GM19324 (cell line): ENCODE data around the gene ALLC.
"Not testable (repeated sequence)": the region's sequence is repeated elsewhere in the genome, so short reads cannot be mapped to it uniquely, and the experiment has no call there.

Experiments
- ATAC-seq: cut with Tn5 transposase; IDR thresholded peaks from one replicate; pipeline ENCODE4 v1.9.1; 2021; ENCODE audit warnings: mild to moderate bottlenecking, moderate library complexity; ENCODE audit not compliant: unreplicated experiment, low FRiP score

The ALLC gene

GRCh38 chr2:3654011-3654410 lies 4.0 kb upstream of the ALLC start:
- no peak for ATAC-seq

DNA sequence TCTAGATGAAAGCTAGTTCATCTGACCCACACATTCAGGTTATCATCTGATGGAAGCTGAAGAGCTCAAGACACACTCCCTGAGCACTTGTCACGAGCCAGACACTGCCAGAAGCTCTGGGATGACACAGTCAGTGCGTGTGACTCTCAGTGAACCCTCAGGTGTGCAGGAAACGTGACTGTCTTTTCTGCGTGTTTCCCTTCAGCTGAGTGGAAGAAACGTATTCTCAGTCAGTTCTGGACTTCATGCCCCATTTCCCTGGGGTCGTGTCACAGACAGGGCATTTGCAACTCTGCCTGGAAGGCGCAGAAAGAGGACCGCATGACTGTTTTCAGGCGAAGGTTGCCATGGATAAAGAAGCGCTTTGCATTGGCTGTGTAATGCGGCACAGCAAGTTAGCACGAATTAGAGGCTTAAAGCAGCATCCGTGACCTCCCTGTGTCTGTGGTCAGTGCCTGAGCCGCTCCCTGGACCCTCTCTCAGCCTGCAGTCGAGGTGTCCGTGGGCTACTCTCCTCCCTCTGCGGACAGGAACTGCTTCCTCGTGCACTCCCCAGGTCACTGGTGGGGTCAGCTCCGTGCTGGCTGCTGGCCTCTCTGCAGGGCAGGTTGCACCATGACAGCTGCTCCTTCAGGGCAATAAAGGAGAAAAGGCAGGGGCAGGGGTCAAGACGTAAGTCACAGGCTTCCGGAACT lies 3.3 kb upstream of the ALLC start:
- ATAC-seq: no peak

DNA sequence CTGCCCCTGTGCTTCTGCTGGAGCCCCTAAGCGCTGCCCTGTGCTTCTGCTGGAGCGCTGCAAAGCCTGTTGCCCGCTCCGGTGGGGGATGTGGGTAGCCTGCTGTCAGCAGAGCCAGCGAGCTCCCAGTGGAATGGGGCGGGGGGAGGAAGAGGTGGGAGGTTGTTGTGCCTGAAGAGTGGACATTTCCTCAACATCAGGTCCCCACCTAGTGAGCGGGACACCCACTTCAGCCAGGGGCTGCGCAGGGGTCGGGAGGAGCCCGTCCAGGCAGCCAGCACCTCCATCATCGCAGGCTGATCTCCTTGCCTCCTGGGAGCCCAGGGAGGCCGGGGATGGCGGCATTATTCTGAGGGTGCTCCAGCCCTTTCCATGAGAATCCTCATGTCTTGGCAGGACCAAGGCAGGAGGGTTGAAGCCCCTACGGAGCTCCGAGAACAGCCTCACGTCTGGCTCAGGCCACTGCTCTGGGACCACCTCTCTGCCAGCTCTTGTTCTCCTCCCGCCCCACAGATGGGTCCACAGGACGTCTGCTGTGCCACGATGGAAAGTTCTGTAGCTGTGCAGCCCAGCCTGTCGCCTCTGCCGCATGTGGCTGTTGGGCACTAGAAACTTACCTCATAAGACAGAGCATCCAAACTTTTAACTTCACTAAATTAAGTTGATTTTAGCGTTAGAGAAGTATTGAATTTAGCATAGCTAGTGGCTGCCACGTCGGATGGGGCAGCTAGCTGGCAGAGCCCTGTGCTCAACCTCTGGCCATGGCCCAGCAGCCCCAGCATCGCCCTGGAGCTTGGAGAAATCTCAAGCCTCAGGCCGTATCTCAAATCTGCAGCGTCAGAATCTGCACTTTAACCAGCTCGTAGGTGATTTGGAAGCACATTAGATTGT lies 1.9 kb upstream of the ALLC start:
- no peak for ATAC-seq

- ATAC-seq: no peak
These were observed 958 bp upstream of the ALLC start for GRCh38 chr2:3656762-3657721.

GRCh38 chr2:3659447-3660432 lies 1.7 kb downstream of the ALLC start:
- no peak for ATAC-seq

DNA sequence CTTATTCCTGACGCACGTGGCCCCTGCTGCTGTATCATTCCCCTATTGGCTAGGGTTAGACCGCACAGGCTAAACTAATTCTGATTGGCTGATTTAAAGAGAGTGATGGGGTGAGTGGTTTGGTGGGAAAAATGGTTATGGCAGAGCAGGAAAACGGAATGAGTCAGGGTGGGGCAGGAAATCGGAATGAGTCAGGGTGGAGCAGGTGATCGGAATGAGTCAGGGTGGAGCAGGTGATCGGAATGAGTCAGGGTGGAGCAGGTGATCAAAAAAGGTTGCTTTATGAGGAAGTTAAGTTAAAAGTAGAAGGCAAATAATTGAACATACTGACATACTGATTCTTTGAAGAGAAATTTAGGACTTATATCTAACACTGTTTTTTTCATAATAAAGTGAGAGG lies 2.6 kb downstream of the ALLC start:
- not testable (repeated sequence) for ATAC-seq

DNA sequence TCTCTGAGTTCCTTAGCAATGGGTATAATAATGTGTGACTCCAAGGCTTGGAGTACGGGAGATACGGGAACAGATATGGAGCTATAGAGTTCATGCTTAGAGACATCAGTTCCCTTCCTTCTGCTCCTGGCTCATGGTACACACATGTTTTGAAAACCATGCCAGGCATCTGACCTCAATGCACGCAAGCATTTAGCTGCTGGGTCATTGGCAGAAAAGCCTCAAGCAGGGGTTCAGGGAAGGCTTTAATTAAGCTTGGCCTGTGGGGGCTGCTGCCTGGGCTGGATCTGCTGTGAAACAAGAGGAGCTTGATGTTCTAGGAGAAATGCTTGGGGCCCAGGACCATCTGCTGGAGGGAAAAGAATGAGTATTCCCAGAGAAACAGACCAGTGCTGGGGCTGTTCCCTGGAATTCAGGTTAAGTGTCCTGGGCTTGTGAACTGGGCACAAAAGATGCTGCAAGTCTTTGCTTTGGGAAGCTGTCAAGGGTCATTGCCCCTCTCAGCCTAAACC lies 3.2 kb downstream of the ALLC start:
- no peak for ATAC-seq

DNA sequence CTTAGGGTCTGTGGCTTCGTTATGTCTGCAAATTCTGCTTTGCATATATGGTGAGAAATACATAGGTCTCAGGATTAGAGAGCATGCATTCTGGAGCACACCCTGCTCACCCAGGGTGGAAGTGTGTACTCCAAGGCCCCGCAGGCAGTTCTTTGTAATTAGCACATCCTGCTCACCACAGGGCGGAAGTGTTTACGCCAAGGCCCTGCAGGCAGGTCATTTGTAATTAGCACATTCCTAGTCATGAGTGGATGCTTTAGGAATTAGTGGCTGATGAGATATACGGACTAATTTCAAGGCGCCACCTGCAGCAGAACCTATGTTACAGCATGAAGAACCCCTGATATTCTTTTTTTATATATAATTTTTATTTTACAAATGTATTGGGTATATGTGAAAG lies 4.2 kb downstream of the ALLC start:
- ATAC-seq: no peak

DNA sequence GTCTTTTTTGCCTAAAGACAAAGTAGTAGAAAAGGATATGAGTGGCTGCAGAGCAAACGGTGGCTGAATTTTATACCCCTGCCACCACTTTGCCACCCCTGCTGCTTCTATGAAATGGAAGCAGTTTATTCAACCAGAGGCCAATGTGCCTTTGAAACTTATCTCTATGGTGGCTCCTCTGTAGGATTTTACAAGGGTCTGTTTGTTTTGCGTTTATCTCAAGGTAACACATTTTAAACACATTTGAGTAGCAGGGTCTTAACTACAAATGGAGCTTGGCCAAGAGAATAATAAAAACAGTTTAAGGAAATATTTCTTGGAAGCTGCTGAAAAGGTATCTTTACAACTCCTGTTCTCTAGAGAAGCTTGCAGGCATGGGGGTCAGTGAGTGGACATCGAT lies 6.1 kb downstream of the ALLC start:
- ATAC-seq: no peak

- no peak for ATAC-seq
These were observed 6.9 kb downstream of the ALLC start for GRCh38 chr2:3664925-3665324.

GRCh38 chr2:3665886-3666612 lies 8.0 kb downstream of the ALLC start:
- no peak for ATAC-seq

GRCh38 chr2:3666613-3666975 lies 8.6 kb downstream of the ALLC start:
- no peak for ATAC-seq

- ATAC-seq: no peak
These were observed 9.2 kb downstream of the ALLC start for GRCh38 chr2:3667151-3667631.

GRCh38 chr2:3669656-3670055 lies 11.7 kb downstream of the ALLC start:
- ATAC-seq: no peak

DNA sequence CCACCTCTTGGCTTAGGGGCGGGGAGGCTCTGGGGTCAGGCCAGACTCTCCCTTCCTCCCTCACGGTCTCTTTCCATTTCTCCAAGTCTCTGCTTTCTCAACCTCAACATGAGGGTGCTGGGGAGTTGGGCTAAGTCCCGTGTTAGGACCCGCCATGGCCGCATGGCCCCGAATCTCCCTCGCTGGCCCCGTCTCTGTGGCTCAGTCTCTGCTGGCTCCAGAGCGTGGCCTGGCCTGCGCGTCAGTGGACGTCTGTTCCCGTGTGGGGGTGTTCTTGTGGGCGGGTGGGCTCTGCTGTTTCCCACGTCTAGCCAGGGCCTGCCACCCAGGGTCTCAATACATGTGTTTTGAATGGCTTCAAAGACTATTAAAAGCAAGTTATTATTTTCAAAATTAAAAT lies 12.4 kb downstream of the ALLC start:
- ATAC-seq: no peak

- ATAC-seq: no peak
These were observed 12.9 kb downstream of the ALLC start for GRCh38 chr2:3670941-3671340.

- ATAC-seq: no peak
These were observed 15.1 kb downstream of the ALLC start for GRCh38 chr2:3672861-3673678.
